ENCODE data around the gene PRKCQ.

DNA sequence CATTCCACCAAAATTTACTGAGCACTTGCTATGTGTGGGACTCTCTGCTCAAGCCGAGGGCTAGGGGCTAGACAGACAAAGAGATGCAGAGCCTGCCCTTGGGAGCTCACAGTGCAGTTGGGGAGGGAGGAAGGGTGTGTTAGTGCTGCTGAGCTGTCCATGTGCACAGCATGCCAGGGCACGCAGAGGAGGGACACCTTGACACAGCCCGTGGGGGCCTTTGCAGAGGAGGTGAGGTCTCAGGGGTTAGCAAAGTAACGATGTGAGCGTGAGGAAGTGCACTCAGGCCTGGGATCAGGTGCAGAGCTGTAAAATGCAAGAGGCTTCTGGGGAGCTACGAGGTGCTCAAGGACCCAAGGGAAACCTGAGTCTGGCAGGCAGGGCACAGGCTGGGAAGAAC is 16.3 kb downstream of the PRKCQ start:
- TF ChIP-seq, protein P1, sequence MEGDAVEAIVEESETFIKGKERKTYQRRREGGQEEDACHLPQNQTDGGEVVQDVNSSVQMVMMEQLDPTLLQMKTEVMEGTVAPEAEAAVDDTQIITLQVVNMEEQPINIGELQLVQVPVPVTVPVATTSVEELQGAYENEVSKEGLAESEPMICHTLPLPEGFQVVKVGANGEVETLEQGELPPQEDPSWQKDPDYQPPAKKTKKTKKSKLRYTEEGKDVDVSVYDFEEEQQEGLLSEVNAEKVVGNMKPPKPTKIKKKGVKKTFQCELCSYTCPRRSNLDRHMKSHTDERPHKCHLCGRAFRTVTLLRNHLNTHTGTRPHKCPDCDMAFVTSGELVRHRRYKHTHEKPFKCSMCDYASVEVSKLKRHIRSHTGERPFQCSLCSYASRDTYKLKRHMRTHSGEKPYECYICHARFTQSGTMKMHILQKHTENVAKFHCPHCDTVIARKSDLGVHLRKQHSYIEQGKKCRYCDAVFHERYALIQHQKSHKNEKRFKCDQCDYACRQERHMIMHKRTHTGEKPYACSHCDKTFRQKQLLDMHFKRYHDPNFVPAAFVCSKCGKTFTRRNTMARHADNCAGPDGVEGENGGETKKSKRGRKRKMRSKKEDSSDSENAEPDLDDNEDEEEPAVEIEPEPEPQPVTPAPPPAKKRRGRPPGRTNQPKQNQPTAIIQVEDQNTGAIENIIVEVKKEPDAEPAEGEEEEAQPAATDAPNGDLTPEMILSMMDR (IDR thresholded peaks at IDR 0.05) = no peak
- no peak for TF ChIP-seq POLR2A (IDR thresholded peaks at IDR 0.05)
